GM12892 (cell line): ENCODE results near the gene CEP162.
"Not testable (repeated sequence)": the region's sequence is repeated elsewhere in the genome, so short reads cannot be mapped to it uniquely, and the experiment has no call there.

Source experiments
- POLR2A ChIP-seq: IDR thresholded peaks from 2 replicates; pipeline ENCODE4 v1.6.1; 2011; ENCODE audit warnings: low read depth, low read length, control low read depth
- POLR2AphosphoS5 ChIP-seq: IDR thresholded peaks from 2 replicates; pipeline ENCODE4 v1.6.1; 2011; ENCODE audit warnings: low read depth, low read length, control low read depth

GRCh38 chr6:84244416-84245081, 17.1 kb upstream of the CEP162 start:
- not testable (repeated sequence) for TF ChIP-seq POLR2AphosphoS5, POLR2A
